ENCODE data around the gene NOP53. TPM values are rescaled to one million over a fixed set of nuclear protein-coding genes. Genes with fewer than 3 reads are reported as not detected.

NOP53 gene
- total and polyA plus RNA-seq, 2 of the 13 experiments (the other 11 are each of a cell fraction or from before 2014, with no cell fraction given): 53.9 to 141 TPM

GRCh38 chr19:47778049-47778953 is 33.0 kb downstream of the NOP53 start, which contains the start of gene SELENOW (continued):
- TF ChIP-seq ZNF720 (CRISPR knock-in tag; IDR thresholded peaks at IDR 0.05) (no peak), GATAD2A (CRISPR knock-in tag; IDR thresholded peaks at IDR 0.05) (peak; percentile 56), ZSCAN20 (CRISPR knock-in tag; IDR thresholded peaks at IDR 0.05; ENCODE audit: borderline replicate concordance) (0 out of 2 replicates have a peak, but pooled peaks have one; percentile 37), ZNF263 (CRISPR knock-in tag; IDR thresholded peaks at IDR 0.05) (0 out of 2 replicates have a peak, but pooled peaks have one; percentile 52), ATM (IDR thresholded peaks at IDR 0.05; ENCODE audit: borderline replicate concordance) (no peak), CHCHD3 (CRISPR knock-in tag; IDR thresholded peaks at IDR 0.05) (no peak), CBX5 (CRISPR knock-in tag; IDR thresholded peaks at IDR 0.05; ENCODE audit: borderline replicate concordance) (no peak; the same call in 1 of the 2 replicates), TGIF2 (CRISPR knock-in tag; IDR thresholded peaks at IDR 0.05) (no peak; the same call in none of the 2 replicates), SSRP1 (CRISPR knock-in tag; IDR thresholded peaks at IDR 0.05) (no peak), SMYD3 (CRISPR knock-in tag; IDR thresholded peaks at IDR 0.05) (no peak; the same call in 1 of the 2 replicates), ZNF879 (CRISPR knock-in tag; IDR thresholded peaks at IDR 0.05) (no peak), HDAC1 (CRISPR knock-in tag; IDR thresholded peaks at IDR 0.05) (peak; percentile 68), GFI1 (CRISPR knock-in tag; IDR thresholded peaks at IDR 0.05; ENCODE audit: borderline replicate concordance) (peak; percentile 64; the same call in 1 of the 2 replicates), ZNF747 (CRISPR knock-in tag; IDR thresholded peaks at IDR 0.05; ENCODE audit: borderline replicate concordance) (no peak; the same call in 1 of the 2 replicates), ZNF704 (CRISPR knock-in tag; IDR thresholded peaks at IDR 0.05; ENCODE audit: borderline replicate concordance) (no peak; the same call in 1 of the 2 replicates), FOXJ3 (CRISPR knock-in tag; IDR thresholded peaks at IDR 0.05; ENCODE audit: borderline replicate concordance) (0 out of 2 replicates have a peak, but pooled peaks have one; percentile 32), ZNF225 (CRISPR knock-in tag; IDR thresholded peaks at IDR 0.05) (no peak), ZSCAN31 (CRISPR knock-in tag; IDR thresholded peaks at IDR 0.05; ENCODE audit: low read depth) (peak; percentile 83), ZNF414 (CRISPR knock-in tag; IDR thresholded peaks at IDR 0.05) (peak; percentile 29; the same call in 1 of the 2 replicates)
- TF ChIP-seq, protein P1, sequence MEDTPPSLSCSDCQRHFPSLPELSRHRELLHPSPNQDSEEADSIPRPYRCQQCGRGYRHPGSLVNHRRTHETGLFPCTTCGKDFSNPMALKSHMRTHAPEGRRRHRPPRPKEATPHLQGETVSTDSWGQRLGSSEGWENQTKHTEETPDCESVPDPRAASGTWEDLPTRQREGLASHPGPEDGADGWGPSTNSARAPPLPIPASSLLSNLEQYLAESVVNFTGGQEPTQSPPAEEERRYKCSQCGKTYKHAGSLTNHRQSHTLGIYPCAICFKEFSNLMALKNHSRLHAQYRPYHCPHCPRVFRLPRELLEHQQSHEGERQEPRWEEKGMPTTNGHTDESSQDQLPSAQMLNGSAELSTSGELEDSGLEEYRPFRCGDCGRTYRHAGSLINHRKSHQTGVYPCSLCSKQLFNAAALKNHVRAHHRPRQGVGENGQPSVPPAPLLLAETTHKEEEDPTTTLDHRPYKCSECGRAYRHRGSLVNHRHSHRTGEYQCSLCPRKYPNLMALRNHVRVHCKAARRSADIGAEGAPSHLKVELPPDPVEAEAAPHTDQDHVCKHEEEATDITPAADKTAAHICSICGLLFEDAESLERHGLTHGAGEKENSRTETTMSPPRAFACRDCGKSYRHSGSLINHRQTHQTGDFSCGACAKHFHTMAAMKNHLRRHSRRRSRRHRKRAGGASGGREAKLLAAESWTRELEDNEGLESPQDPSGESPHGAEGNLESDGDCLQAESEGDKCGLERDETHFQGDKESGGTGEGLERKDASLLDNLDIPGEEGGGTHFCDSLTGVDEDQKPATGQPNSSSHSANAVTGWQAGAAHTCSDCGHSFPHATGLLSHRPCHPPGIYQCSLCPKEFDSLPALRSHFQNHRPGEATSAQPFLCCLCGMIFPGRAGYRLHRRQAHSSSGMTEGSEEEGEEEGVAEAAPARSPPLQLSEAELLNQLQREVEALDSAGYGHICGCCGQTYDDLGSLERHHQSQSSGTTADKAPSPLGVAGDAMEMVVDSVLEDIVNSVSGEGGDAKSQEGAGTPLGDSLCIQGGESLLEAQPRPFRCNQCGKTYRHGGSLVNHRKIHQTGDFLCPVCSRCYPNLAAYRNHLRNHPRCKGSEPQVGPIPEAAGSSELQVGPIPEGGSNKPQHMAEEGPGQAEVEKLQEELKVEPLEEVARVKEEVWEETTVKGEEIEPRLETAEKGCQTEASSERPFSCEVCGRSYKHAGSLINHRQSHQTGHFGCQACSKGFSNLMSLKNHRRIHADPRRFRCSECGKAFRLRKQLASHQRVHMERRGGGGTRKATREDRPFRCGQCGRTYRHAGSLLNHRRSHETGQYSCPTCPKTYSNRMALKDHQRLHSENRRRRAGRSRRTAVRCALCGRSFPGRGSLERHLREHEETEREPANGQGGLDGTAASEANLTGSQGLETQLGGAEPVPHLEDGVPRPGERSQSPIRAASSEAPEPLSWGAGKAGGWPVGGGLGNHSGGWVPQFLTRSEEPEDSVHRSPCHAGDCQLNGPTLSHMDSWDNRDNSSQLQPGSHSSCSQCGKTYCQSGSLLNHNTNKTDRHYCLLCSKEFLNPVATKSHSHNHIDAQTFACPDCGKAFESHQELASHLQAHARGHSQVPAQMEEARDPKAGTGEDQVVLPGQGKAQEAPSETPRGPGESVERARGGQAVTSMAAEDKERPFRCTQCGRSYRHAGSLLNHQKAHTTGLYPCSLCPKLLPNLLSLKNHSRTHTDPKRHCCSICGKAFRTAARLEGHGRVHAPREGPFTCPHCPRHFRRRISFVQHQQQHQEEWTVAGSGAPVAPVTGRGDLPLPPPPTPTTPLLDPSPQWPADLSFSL (CRISPR knock-in tag; IDR thresholded peaks at IDR 0.05): no peak
- TF ChIP-seq, protein P2, sequence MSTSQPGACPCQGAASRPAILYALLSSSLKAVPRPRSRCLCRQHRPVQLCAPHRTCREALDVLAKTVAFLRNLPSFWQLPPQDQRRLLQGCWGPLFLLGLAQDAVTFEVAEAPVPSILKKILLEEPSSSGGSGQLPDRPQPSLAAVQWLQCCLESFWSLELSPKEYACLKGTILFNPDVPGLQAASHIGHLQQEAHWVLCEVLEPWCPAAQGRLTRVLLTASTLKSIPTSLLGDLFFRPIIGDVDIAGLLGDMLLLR (CRISPR knock-in tag; IDR thresholded peaks at IDR 0.05): no peak; the same call in 1 of the 2 replicates
